K562 (cell line): Measurements from ENCODE around the gene EFS. TPM values are rescaled to one million over a fixed set of nuclear protein-coding genes. Genes with fewer than 3 reads are reported as not detected.

Experiments
- BCOR ChIP-seq: fragments of 450-650 bp; IDR thresholded peaks from 2 replicates; pipeline ENCODE4 v1.6.1; 2016
- BDP1 ChIP-seq: IDR thresholded peaks from 3 replicates; pipeline ENCODE4 v1.6.1; 2011; ENCODE audit not compliant: insufficient read length, insufficient read depth
- BRD4 ChIP-seq: fragments of 200-600 bp; sonication (generic); IDR thresholded peaks from 2 replicates; pipeline ENCODE4 v1.6.1; 2017; ENCODE audit warnings: inconsistent platforms
- CUX1 ChIP-seq: fragments of 200-800 bp; sonication (Bioruptor generic); IDR thresholded peaks from 2 replicates; pipeline ENCODE4 v1.6.1; 2016; ENCODE audit warnings: missing genetic modification characterization, missing compliant biosample characterization
- E2F8 ChIP-seq: fragments of 450-650 bp; IDR thresholded peaks from 2 replicates; pipeline ENCODE4 v1.7.1; 2018; ENCODE audit warnings: mild to moderate bottlenecking, low read depth; ENCODE audit not compliant: partially characterized antibody
- ETS1 ChIP-seq: conservative IDR thresholded peaks from 2 replicates; pipeline ENCODE4 v1.6.1; 2011; ENCODE audit warnings: low read depth, mild to moderate bottlenecking, low read length; ENCODE audit not compliant: control insufficient read depth
- FOXA1 ChIP-seq: fragments of 450-650 bp; IDR thresholded peaks from 2 replicates; pipeline ENCODE4 v1.6.1; 2016; ENCODE audit warnings: mild to moderate bottlenecking, borderline replicate concordance
- HNRNPL ChIP-seq: fragments of 200-400 bp; formaldehyde crosslinking; IDR thresholded peaks from 2 replicates; pipeline ENCODE4 v1.6.1; 2017; ENCODE audit warnings: low read depth, mild to moderate bottlenecking, low read length
- KLF10 ChIP-seq: fragments of 250-450 bp; sonication (Bioruptor Pico); IDR thresholded peaks from 2 replicates; pipeline ENCODE4 v1.6.1; 2021; ENCODE audit warnings: matching md5 sums
- POLR2AphosphoS2 ChIP-seq: IDR thresholded peaks from 2 replicates; pipeline ENCODE4 v1.6.1; 2012; ENCODE audit warnings: low read length, improper control_type of control experiment
- RBM17 ChIP-seq: fragments of 200-400 bp; formaldehyde crosslinking; IDR thresholded peaks from 2 replicates; pipeline ENCODE4 v1.6.1; 2017; ENCODE audit warnings: low read depth, mild to moderate bottlenecking, low read length, borderline replicate concordance
- SMAD4 ChIP-seq: fragments of 250-450 bp; sonication (Bioruptor Pico); conservative IDR thresholded peaks from 2 replicates; pipeline ENCODE4 v1.8.0; 2021; ENCODE audit warnings: inconsistent platforms, mild to moderate bottlenecking, moderate library complexity
- SNIP1 ChIP-seq: fragments of 450-650 bp; IDR thresholded peaks from 2 replicates; pipeline ENCODE4 v1.7.1; 2017; ENCODE audit warnings: low read depth, mild to moderate bottlenecking
- SPI1 ChIP-seq: IDR thresholded peaks from 2 replicates; pipeline ENCODE4 v1.6.1; 2011; ENCODE audit warnings: low read depth, low read length, control low read depth, borderline replicate concordance
- SUPT5H ChIP-seq: fragments of 450-650 bp; IDR thresholded peaks from 2 replicates; pipeline ENCODE4 v1.6.1; 2016
- ZFP1 ChIP-seq: fragments of 450-650 bp; formaldehyde crosslinking; IDR thresholded peaks from 2 replicates; pipeline ENCODE4 v1.4.0; 2020; ENCODE audit warnings: mild to moderate bottlenecking, mixed read lengths
- ZNF197 ChIP-seq: fragments of 200-800 bp; sonication (Bioruptor generic); IDR thresholded peaks from 2 replicates; pipeline ENCODE4 v1.6.1; 2016; ENCODE audit warnings: low read depth, missing genetic modification characterization, missing compliant biosample characterization
- ZNF263 ChIP-seq: sonication (generic); formaldehyde crosslinking; IDR thresholded peaks from 2 replicates; pipeline ENCODE4 v1.8.0; 2022; ENCODE audit warnings: mild to moderate bottlenecking, missing genetic modification reagents, borderline replicate concordance
- ZNF583 ChIP-seq: fragments of 250-450 bp; sonication (Bioruptor Pico); IDR thresholded peaks from 2 replicates; pipeline ENCODE4 v1.4.0; 2020
- polyA plus RNA-seq, 8 experiments: library from polyadenylated mRNA; depleted of rRNA in 4 of 8; stranded (reverse) in 5 of 8; unstranded in 3 of 8; fragments of >200 nt; fragmentation: Nextera tagmentation in 2 of 8; fragmentation: Illumina TruSeq in 1 of 8; extraction: Ambion mirVana in 2 of 8; extraction: Trizol in 1 of 8; gene quantifications; 2 replicates each; pipeline versions ENCODE4 v1.2.1 to v1.2.3, GENCODE V29; 2011 to 2014; ENCODE audit warnings: inconsistent platforms in 1 of 8, missing spikeins in 1 of 8
- total RNA-seq, 7 experiments: library from RNA; depleted of rRNA in 6 of 7; stranded (reverse); fragments of >200 nt in 6 of 7; fragmentation: Illumina TruSeq in 2 of 7; extraction: Trizol in 2 of 7; gene quantifications; 2 replicates each; pipeline versions ENCODE4 v1.2.1 to v1.2.3, GENCODE V29; 2011 to 2021; ENCODE audit warnings: low replicate concordance in 1 of 7

The EFS gene
- total and polyA plus RNA-seq, 9 of the 15 experiments (the other 6 are each of a cell fraction or from before 2014, with no cell fraction given) = 0.01 to 0.03 TPM; not detected in 7

GRCh38 chr14:23320584-23321571, 44.1 kb downstream of the EFS start, which contains the start of gene PABPN1 (continued):
- TF ChIP-seq CUX1 (CRISPR knock-in tag) (no peak), ZFP1 (CRISPR knock-in tag) (peak; percentile 2; the same call in 1 of the 2 replicates), SPI1 (no peak), ETS1 (no peak), ZNF583 (CRISPR knock-in tag) (0 out of 2 replicates have a peak, but pooled peaks have one; percentile 13), FOXA1 (no peak), SUPT5H (peak; percentile 77), BRD4 (peak; percentile 78; the same call in 1 of the 2 replicates), BDP1 (no peak), ZNF263 (CRISPR knock-in tag) (no peak; the same call in 1 of the 2 replicates), KLF10 (CRISPR knock-in tag) (0 out of 2 replicates have a peak, but pooled peaks have one; percentile 35), SMAD4 (CRISPR knock-in tag) (peak; percentile 42; the same call in 1 of the 2 replicates), POLR2AphosphoS2 (peak; percentile 99), BCOR (no peak), E2F8 (peak; percentile 77), SNIP1 (no peak), HNRNPL (no peak), ZNF197 (CRISPR knock-in tag) (0 out of 2 replicates have a peak, but pooled peaks have one; percentile 37), RBM17 (no peak)
